ENCODE data around the gene TMEM18.

Gene TMEM18

DNA sequence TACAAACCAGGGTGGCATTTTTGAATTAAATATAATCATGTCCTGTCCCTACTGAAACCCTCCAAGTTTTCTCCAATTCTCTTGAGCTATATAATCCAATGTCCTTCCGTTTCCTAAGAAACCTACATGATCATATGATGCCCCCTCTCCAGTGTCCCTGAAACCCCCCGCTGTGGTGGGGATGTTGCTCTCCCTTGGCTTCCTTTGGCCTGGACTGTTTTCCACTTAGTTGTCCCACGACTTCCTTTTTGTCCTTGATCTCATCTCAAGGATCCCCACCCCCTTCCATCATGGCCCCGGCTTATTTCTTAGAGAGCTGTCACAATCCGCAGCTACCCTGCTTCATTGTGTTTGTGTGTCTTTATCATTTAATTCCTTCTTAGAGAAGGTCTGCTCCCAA lies 43.8 kb downstream of the TMEM18 start:
- no peak for DNase-seq

DNA sequence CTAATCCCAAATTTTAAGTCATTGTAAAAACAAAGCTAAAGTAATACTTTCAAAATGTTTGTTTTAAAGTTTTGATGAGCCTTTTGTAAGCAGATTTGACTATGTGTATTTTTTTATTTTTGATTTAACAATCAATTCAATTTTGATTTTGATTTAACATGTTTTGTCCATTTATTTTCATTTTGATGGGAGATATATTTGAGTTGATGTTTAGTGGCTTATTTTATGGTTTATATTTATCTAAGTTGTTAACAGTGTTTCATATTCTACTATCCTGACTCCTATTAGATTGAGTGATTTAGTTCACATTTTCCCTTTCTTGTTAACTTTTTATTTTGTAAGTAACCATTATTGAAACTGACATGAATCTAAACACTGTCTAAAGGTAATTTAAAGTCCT lies 44.7 kb downstream of the TMEM18 start:
- DNase-seq = no peak

DNA sequence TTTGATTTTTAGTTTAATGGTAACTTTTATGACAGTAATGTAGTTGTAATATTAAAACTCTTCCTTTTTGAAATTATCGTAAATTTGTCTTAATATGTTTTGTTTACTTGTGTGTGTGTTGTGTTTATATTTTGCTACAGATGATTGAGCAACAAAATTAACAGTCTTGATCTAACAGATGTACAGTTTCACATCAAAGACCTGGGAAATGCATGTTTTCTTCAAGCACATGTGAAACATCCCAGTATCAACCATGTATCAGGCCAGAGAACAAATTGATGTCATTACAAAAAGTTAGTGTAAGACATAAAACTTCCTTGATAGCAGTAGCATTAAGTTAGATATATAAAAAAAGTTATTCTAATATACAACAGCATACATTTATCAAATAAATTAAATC lies 45.5 kb downstream of the TMEM18 start:
- no peak for DNase-seq

DNA sequence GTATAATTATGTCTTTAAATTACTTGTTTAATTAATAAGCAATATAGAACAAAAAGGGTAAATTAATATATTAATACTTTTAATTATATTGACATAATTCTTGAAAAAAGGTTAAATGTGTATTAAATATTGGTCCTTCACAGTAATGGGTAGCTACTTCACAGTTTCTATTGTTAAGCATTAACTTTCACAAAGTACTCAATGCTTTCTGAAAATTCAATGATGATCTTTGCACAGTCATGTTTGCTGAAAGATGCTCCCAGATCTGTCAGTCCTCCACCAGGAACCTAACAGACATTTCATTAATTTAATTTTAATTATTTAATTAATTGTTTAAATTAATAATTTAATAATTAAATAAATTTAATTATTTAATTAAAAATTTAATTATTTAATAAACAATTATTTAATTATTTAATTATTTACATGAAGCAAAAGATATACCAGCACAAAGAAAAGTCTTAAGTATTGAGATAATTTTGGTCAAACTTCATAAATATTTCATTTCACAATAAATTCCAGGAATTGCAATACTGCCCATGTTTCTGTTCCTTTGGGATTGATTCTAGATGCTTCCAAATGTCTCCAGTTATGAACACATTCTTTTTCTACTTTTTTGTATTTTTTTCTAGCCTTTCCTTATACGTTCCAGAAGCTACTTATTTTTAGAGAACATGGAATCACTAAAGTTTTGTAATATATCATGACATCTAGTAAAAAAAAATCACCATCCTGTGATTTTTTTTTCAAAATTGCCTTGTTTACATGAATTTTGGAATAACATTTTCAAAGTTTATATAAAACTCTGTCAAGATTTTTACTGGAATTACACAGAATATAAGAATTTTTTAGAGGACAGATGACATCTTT lies 46.5 kb downstream of the TMEM18 start:
- DNase-seq = no peak

DNA sequence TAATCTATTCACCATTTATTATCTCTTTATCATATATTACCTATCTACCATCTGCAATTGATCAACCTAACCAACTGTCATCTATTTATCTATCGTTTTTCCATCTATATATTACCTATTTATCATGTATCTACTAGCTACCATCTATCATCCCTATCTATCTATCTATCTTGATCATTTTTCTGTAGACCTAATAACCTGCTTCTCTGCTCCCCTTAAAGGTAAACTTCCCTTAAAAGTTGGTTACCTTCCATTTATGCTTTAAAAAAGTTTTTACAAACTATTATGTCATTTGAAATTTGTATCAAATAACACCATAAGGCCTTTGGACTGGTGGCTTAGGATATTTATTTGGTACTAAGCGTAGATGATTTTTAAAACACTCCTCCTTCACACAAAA lies 47.2 kb downstream of the TMEM18 start:
- no peak for DNase-seq

DNA sequence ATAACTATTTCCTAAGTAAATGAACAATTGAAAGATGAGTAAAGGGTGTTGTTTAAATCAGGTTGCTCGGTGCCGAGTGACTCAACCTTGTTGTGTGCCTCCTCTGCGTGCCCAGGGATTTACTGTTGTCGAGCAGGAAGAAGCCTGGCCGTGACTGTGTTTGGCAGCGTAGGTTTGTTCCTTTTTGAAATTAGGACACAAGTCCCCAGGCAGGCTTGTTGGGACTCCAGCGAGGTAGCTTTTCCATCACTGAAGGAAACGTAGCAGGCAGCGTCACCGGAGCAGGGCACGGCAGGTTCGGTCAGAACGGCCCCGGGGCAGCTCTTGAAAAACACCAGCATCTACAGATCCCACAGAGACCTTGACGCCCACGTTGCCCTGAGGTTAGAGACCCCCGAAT lies 48.6 kb downstream of the TMEM18 start:
- no peak for DNase-seq

DNA sequence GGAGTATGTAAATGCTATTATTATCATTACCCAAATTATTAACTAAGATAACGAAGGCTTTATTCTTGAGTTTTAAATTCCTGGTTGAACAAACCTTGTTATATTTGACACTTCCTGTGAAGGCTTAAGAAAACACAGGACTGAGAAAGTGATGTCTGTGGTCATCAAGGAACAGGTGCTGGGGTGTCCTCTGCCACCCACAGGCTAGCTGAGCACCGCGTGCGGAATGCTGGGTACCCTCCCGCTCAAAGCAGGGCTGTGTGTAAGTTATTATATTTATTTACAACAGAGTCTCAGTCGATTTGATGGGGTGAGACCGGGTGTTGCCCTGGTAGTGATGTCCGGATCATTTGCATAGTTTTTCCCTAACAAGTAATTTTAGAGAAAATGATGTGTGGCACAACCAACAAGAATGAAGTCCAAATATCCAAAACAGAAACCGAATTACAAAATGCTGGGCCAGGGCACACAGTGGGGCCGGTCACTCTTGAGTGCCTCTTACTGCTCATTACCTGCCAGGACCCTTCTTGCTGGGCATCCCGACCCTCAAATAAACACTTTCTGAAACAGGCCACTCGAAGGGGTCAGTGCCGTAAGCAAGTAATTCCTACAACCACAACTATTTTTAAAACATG lies 49.2 kb downstream of the TMEM18 start:
- DNase-seq = no peak

DNA sequence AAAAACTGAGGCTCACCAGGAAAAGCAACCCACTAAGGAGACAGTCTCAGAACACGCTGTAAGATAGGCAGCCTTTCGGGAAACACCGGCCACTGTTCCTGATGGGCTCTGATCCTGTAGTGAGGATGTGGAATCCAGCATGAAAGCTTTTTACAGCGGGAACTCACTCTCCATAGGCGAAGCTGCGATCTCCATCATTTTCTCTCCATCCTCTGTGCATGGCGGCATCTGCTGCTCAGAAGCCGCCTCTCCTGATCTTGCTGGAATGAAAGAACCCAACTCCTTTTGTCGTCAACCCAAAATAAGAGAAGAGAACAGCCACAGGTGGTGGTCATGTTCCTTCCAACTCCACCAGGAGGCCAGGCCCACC lies 49.9 kb downstream of the TMEM18 start:
- no peak for DNase-seq

DNA sequence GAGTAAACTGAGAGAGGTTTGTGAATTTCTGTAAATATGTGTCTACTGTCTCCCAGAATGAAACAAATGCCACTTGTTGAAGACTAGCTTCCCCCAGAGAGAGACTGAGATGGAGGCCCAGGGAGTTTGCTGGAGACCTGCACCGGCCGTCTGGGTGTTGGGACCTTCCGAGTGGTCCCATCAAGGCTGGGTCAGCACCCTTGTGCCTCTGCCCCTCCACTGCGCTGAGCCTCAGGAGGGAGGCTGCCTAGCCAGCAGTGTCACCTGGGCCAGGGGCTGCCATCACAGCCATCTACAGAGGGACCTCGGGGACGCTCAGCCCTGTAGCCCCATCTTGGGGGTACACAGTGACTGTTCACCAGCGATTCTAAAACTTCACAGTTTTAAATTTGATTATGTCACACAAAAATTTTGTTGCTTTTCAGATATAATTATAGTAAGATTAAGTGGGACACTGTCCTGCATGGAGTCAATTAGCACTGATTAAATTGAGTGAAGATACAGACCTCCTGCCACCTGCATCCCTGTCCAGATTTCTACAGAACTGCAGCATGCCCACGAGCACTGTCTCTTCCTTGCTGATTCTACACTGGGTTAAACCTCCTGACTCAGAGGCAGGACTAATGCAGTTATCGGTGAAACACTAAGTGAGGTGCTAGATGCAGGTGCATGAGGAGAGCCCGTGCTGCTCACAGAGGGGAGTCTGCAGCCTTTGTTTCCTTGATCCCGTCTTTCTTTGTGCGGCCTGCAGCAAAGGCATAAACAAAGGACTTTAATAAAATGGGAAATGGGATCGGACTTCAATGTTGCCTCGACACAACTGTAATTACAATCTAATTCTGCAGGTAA lies 50.5 kb downstream of the TMEM18 start:
- DNase-seq = no peak

DNA sequence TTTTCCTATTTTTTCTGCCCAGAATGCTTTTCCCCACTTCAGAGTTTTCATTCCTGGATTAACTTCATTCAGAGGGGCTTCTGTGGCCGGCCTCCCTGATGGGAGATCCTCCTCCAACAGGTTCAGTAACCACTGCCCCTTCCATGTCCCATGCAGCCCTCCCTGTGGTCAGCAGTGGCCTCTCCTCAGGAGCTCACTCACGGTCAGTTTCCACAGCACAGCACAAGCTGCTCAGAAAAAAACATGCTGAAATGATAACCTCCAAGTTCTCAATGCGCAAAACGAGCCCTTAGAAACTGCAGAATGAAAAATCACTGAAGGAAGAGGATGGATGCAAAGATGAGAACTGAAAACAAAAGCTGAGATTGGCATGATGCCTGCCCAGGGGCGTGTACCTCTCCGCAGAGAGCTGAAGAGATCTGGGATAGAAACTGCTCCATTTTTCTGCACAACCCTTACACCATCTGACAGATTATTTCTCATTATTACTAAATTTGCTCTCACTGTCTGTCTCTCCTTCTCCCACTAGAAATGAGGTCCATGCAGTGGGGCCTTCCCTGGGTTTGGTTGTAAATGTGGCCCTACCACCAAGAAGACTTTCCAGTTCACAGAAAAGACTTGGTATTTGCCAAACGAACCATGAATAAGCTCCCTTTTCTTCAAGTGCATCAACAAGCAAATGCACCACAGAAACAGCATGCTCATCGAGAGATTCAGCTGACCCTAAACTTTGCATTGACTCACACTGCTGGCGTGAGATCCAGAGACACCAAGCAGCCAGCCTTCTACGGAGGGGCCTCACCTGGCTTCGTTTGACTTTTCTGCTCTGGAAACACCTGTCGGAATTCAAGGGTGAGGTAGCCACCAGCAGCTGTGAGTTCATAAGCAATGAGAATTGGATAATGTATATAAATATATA lies 51.5 kb downstream of the TMEM18 start:
- DNase-seq = no peak

DNA sequence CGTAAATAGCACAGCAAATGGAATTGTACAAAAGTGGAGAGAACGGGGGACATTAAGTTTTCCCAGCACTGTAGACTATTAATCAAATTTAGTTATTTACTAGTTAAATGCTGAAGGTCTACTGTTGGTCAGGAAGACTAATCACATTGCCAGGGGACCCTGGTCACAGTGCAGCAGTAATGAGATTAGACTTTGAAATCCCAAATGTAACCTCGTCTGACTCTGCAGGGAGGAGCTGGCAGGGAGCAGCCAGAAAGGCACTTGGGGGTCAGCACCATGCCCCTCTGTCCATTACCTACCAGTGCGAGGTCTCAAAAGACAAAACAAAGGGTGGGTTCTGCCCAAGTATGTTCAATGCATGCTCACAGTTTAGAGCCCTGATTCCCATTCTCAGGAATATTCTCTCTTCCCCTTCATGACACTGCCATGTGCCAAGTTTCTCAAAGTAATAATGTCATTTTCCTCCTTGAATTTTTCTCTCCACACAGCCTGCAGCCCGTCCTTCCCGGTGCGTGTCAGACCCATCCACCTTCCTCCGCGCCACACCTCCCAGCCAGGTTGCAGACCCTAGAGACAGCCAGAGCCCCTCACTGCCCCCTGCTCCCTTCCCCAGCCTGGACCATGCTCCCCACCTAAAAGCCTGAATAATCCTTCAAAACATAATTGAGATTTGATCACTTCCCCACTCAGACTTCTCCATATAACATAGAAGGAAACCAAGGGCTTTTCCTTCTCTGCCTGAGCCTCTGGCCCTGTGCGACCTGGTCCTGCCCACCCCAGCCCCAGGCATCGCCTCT lies 52.5 kb downstream of the TMEM18 start:
- no peak for DNase-seq

DNA sequence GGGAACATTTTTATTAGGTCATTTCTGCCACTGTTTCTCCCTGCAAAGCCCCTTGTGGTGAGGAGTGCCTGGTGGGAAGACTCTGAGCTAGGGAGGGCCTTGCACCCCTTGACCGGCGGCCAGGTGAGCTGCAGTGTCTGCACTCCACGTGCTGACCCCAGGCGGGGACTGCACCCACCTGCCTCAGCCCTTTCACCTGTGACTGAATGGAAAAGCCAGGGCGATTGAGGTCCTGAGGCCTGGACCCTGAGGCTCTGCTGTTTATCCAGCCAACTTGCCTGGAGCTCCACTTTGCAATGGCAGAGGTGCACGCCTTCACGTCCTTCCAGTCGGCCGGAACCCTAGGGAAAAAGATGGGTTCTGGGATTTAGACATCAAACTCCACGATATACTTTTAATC lies 53.1 kb downstream of the TMEM18 start:
- no peak for DNase-seq

DNA sequence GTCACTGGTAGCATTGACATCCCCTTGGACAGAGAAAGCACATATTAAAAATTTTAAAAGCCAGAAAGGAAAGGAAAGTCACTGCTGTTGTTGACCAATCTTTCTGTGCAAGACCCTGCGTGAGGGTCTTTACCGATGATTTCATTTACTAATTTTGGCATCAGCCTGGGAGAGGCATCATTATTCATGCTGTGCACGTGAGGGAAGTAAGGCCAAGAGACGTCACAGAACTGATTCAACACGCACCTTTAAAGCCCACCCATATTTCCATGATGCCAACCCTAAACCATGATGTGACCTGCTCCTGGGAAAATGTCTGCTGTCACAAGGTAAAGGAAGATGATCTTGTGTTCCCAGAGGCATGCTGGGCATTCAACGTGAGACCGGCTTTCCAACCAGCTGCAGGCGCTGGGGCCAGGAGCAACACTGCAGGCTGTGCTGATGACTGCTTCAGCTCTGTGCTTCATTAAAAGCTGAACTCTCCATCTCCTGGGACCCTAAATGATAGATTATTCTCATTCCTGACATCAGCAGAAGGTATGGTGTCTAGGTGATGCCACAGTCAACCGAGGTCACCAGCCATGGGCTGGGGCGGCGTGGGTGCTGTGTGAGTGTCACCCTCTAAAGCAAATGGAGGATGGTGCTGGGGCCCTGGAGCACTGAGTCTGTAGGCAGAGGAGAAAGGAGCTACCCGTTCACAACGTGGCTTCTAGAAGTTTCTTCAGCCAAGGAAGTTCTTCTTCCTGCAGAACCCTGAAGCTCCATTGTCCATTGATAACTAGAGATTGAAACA lies 53.9 kb downstream of the TMEM18 start:
- DNase-seq = no peak

DNA sequence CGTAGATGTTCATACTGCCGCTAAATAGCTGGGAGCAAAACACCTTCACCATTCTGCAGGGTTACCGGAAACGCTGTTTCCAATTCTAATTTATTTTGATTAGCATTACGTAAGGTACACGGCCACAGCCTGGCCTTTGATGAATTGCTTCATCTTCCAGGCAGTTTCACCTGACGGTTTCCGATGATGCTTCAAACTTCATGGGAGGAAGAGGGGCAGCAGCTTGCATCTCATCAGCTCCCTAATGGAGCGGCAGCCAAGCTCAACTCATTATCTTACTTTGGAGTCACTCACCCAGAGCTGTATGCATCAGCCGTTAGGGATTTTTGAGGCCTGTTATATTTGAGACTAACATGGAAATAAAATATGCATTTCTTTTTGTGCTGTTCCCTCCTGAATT lies 54.8 kb downstream of the TMEM18 start:
- no peak for DNase-seq

DNA sequence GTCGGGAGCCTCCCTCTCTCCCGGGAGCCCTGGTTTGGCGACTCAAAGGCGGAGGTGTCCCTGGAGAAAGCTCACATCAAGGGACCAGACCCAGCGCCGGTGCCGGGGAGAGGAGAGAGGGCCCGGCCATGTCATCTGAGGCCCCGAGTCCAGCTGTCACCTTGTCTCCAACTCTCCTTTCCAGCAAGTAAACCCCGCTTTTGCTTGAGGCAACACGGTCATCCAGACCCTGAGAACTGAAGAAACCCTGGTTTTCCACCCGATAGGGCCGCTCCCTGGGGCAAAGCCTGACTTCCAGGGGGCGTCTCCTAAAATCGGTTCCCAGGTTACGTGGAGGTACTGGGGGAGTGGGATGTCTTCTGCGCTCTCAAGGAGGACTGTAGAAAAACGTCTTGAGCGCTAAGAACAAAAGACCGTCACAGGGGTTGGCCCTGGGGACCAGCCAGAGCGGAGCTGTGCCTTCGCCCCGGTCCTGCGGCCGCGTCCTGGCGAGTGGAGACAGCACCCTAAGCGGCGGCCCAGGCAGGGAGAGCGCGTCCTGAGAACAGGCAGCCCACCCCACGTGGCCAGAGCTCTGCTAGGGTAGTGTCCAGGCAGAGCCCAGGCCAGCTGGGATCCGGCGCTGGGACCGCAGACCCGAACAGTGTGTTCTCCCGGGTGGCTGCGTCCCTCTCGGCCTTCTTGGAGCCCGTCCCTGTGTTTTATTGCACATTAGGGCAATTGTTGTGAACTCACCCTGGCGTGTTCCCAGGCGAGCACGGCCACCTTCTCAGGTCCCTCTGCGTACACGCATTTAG lies 55.7 kb downstream of the TMEM18 start:
- DNase-seq = no peak

DNA sequence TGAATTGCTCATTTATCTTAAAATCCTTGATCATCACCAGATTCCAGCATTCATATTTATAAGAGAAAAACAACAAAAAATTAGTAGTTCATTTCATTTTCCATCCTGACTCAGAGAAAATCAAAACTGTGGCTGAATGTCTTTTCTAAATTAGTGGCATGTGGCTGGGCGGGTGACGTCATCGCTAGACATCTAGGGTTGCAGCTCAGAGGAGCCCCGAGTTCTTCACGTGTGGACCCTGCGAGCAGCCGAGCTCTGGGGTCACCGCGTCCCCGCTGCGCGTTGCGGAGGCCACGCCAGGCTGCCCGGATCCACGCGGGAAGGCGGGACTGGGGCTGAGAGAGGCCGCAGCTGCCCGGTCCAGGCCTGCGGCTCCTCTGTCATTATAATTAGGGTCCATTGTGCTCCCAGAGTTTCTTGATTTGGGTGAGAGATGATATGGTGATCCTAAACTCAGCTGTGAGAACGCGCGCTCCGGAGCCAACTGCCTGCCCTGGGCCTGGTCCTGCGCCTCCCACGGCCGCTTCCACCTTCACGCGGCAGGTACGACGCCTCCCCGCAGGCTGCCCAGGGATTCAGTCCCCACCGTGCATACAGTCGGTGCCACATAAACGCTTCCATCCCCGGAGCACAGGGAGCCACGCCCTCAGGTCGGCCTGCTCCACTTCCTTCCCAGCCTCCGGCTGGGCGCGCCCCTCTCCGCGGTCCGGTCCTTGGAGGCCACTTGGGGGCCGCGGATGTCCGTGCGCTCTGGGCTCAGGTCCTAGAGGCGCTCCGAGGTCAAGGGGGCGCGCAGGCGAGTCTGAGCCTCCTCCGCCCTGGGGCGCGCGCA lies 56.5 kb downstream of the TMEM18 start:
- DNase-seq = no peak

DNA sequence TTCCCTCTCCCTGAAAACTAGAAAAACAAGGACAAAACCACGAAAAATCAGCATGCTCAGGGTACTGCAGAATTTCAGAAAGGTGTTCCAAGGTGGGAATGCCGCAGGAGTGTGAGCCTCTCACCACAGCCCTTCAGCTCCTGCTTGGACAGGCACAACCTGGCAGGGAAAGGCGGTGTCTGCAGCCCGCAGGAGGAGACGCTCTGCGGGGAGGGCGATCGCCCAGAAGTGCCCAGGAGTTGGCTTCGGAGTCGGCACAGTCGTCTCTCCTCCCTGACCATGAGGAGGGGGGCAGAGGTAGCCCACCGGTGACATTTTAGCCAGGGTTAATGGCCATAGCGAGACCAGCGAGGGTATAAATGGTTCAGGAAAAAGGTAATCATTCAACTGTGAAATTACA lies 57.2 kb downstream of the TMEM18 start:
- no peak for DNase-seq

DNA sequence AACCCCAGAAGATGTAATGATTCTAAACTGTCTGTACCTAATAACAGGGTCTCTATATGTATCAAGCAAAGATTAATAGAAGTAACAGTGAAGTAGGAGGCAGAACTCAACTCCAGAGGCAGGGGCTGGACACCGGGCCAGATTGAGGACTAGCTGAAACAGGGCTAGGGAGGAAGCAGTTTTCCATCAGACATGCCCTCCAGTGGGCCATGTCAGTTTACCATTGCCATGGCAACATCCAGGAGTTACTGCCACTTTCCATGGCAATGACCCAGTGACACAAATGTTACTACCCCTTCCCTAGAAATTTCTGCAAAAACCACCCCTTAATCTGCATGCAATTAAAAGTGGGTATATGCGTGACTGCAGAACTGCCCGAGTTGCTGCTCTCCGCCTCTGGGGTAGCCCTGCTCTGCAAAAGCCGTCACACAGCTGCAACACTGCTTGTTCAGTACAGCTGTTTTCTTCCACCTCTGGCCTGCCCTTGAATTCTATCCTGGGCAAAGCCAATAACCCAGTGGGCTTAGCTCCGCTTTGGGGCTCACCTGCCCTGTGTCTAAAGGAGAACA lies 58.7 kb downstream of the TMEM18 start:
- DNase-seq = no peak

DNA sequence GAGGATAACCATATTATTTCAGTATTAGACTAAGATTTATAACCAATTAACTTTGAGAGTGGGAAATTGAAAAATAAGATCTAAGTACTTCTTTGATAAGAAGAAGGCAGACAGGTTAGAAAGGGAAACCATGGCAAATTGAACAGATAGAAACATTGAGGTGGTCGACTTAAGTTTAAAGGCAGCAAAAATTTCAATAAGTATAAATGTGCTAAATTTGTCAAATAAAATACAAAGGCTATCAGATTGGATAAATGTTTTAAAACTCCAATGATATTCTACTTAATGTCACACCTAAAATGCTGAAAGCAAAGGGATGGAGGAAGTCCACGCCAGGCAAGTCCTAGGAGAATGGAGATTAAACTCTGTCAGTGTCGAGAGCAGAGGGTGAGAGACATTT lies 59.2 kb downstream of the TMEM18 start:
- no peak for DNase-seq
